Thyroid gland (tissue), 4 donors: ENCODE results near the gene CELF5. TPM values are rescaled to one million over a fixed set of nuclear protein-coding genes. Genes with fewer than 3 reads are reported as not detected.

Experiments
- DNase-seq, 2 donors: peaks; one replicate each; pipeline ENCODE4 v3.0.0-alpha.2; 2019
- H3K27ac ChIP-seq, 3 donors: fragments of 200-600 bp; sonication (generic); 1 replicate in 2 of 3; 2 replicates in 1 of 3; pipeline ENCODE4 v1.5.1; 2016 to 2019; ENCODE audit warnings: mild to moderate bottlenecking in 1 of 3, moderate library complexity in 1 of 3
- H3K27me3 ChIP-seq: fragments of 200-600 bp; sonication (generic); one replicate; pipeline ENCODE4 v1.5.1; 2019
- H3K36me3 ChIP-seq, 2 donors: fragments of 200-600 bp; sonication (generic); one replicate each; pipeline ENCODE4 v1.5.1; 2016 to 2019
- H3K4me1 ChIP-seq, 2 donors: fragments of 200-600 bp; sonication (generic); one replicate each; pipeline ENCODE4 v1.5.1; 2017 to 2019
- H3K4me3 ChIP-seq, 3 donors: fragments of 200-600 bp; sonication (generic); replicated peaks in 1 of 3; 1 replicate in 2 of 3; 2 replicates in 1 of 3; pipeline ENCODE4 v1.5.1; 2016; ENCODE audit warnings: mild to moderate bottlenecking in 1 of 3
- H3K9me3 ChIP-seq: fragments of 200-600 bp; sonication (generic); one replicate; pipeline ENCODE4 v1.5.1; 2017
- CTCF ChIP-seq, 6 experiments: fragments of 200-600 bp in 3 of 6; fragments of 450-650 bp in 3 of 6; sonication (generic) in 3 of 6; IDR thresholded peaks; one replicate each; pipeline ENCODE4 v1.5.1; 2016 to 2019; ENCODE audit warnings: antibody characterized with exemption in 6 of 6, mild to moderate bottlenecking in 2 of 6, inconsistent platforms in 1 of 6, moderate library complexity in 1 of 6
- POLR2A ChIP-seq, 2 donors: fragments of 450-650 bp; IDR thresholded peaks; one replicate each; pipeline ENCODE4 v1.6.1; 2017; ENCODE audit warnings: antibody characterized with exemption in 2 of 2, mild to moderate bottlenecking in 2 of 2, moderate library complexity in 1 of 2
- WGBS, 2 donors: methylation state at CpG; one replicate each; pipeline ENCODE4 v1.1.5; 2017; 5-methylcytosine and 5-hydroxymethylcytosine counted together
- intact Hi-C: fragments of 100-400 bp; cut with DNase I; formaldehyde crosslinking; loops from one replicate; pipeline ENCODE4 v1.15.1; 2023
- total RNA-seq, 4 donors: library from RNA; depleted of rRNA; stranded (reverse); fragments of >200 nt; gene quantifications; one replicate each; pipeline ENCODE4 v1.2.3, GENCODE V29; 2016

The CELF5 gene
- total RNA-seq, 4 donors from 2014 or later: not detected

GRCh38 chr19:3283246-3283751, 58.8 kb downstream of the CELF5 start:
- Histone ChIP-seq H3K36me3 (no peaks in the 10 kb centered on the region), H3K27ac (no peak overlapping the region), H3K27me3 (no peaks in the 10 kb centered on the region), H3K9me3 (no peaks in the 10 kb centered on the region), H3K4me1 (peaks cover 8 to 12% of the 10 kb centered on the region in 2 donors), H3K4me3 (no peak overlapping the region)
- intact Hi-C loops: no loop called here
- 63 to 67% methylated on average over 7 of the region's 7 CpGs for WGBS, 2 donors
- no peak for DNase-seq
- TF ChIP-seq CTCF (IDR thresholded peaks at IDR 0.05): no peak
- TF ChIP-seq POLR2A (IDR thresholded peaks at IDR 0.05): no peak

- H3K4me1 ChIP-seq: peaks cover 8 to 12% of the 10 kb centered on the region in 2 donors
- 64 to 69% methylated on average over 17 of the region's 17 CpGs for WGBS, 2 donors
- no peaks in the 10 kb centered on the region for H3K27me3 ChIP-seq
- DNase-seq: no peak
- H3K4me3 ChIP-seq: no peak overlapping the region
- intact Hi-C loops: no loop called here
- no peak overlapping the region for H3K27ac ChIP-seq
- H3K9me3 ChIP-seq: no peaks in the 10 kb centered on the region
- TF ChIP-seq POLR2A (IDR thresholded peaks at IDR 0.05) (no peak), CTCF (IDR thresholded peaks at IDR 0.05) (no peak)
- no peaks in the 10 kb centered on the region for H3K36me3 ChIP-seq
These were observed 59.6 kb downstream of the CELF5 start for GRCh38 chr19:3283886-3284657.

GRCh38 chr19:3284759-3285646, 60.5 kb downstream of the CELF5 start:
- no peak for TF ChIP-seq CTCF (IDR thresholded peaks at IDR 0.05)
- no peak for TF ChIP-seq POLR2A (IDR thresholded peaks at IDR 0.05)
- intact Hi-C loops: no loop called here
- Histone ChIP-seq H3K27me3 (no peaks in the 10 kb centered on the region), H3K4me3 (no peak overlapping the region), H3K27ac (no peak overlapping the region), H3K36me3 (no peaks in the 10 kb centered on the region), H3K4me1 (peaks cover 8 to 12% of the 10 kb centered on the region in 2 donors), H3K9me3 (no peaks in the 10 kb centered on the region)
- WGBS, 2 donors: 2 to 3% methylated on average over 16 to 17 of the region's 38 CpGs
- peak; percentile 17 to 46 for DNase-seq

- Histone ChIP-seq H3K4me1 (peaks cover 8 to 12% of the 10 kb centered on the region in 2 donors), H3K9me3 (no peaks in the 10 kb centered on the region), H3K27me3 (no peaks in the 10 kb centered on the region), H3K27ac (no peak overlapping the region), H3K4me3 (no peak overlapping the region), H3K36me3 (no peaks in the 10 kb centered on the region)
- intact Hi-C loops: no loop called here
- TF ChIP-seq POLR2A (IDR thresholded peaks at IDR 0.05): no peak
- TF ChIP-seq CTCF (IDR thresholded peaks at IDR 0.05): no peak
- WGBS, 2 donors: 0 to 6% methylated on average over 3 to 7 of the region's 40 CpGs
- no peak for DNase-seq
These were observed 61.3 kb downstream of the CELF5 start for GRCh38 chr19:3285647-3286176.
